Neural cell (in vitro differentiated cells): ENCODE data around the gene ELP4. TPM values are rescaled to one million over a fixed set of nuclear protein-coding genes. Genes with fewer than 3 reads are reported as not detected.

ENCODE experiments used
- H2AFZ ChIP-seq: fragments of 200-600, 300-800 bp; sonication (generic), shearing (Covaris generic); 2 replicates; pipeline ENCODE4 v1.6.0; 2014; ENCODE audit warnings: low read depth, mild to moderate bottlenecking, antibody characterized with exemption, low read length, moderate library complexity
- H3F3A ChIP-seq: fragments of 200-600 bp; shearing (Covaris generic); 2 replicates; pipeline ENCODE4 v1.6.1; 2016; ENCODE audit warnings: mild to moderate bottlenecking, moderate library complexity, mixed read lengths, antibody characterized with exemption, low read length; ENCODE audit not compliant: insufficient read depth, poor library complexity, severe bottlenecking
- H3K27ac ChIP-seq: fragments of 200-600, 300-800 bp; sonication (generic), shearing (Covaris generic); 2 replicates; pipeline ENCODE4 v1.5.1; 2014; ENCODE audit warnings: mild to moderate bottlenecking, low read length, moderate library complexity
- H3K27me3 ChIP-seq: fragments of 300-800, 200-600 bp; sonication (generic), shearing (Covaris generic); 2 replicates; pipeline ENCODE4 v1.6.0; 2014; ENCODE audit warnings: mild to moderate bottlenecking, low read depth, low read length, moderate library complexity; ENCODE audit not compliant: insufficient read depth
- H3K36me3 ChIP-seq: fragments of 300-800, 200-600 bp; sonication (generic), shearing (Covaris generic); 2 replicates; pipeline ENCODE4 v1.5.1; 2014; ENCODE audit warnings: mild to moderate bottlenecking, antibody characterized with exemption, low read length, moderate library complexity; ENCODE audit not compliant: insufficient read depth
- H3K4me2 ChIP-seq: fragments of 300-800, 200-600 bp; sonication (generic), shearing (Covaris generic); 2 replicates; pipeline ENCODE4 v1.6.0; 2014; ENCODE audit warnings: mild to moderate bottlenecking, low read length
- H3K4me3 ChIP-seq: fragments of 300-800, 200-600 bp; sonication (generic), shearing (Covaris generic); 2 replicates; pipeline ENCODE4 v1.5.1; 2014; ENCODE audit warnings: mild to moderate bottlenecking, low read length, moderate library complexity
- H3K79me2 ChIP-seq: fragments of 200-600 bp; shearing (Covaris generic); replicated peaks from 2 replicates; pipeline ENCODE4 v1.6.0; 2014; ENCODE audit warnings: mild to moderate bottlenecking, low read length, moderate library complexity; ENCODE audit not compliant: insufficient read depth
- H3K9ac ChIP-seq: fragments of 300-800, 200-600 bp; sonication (generic), shearing (Covaris generic); 2 replicates; pipeline ENCODE4 v1.6.1; 2016; ENCODE audit warnings: mild to moderate bottlenecking, low read length, mixed read lengths
- H3K9me2 ChIP-seq: fragments of 200-600 bp; shearing (Covaris generic); 2 replicates; pipeline ENCODE4 v1.6.1; 2016; ENCODE audit warnings: mild to moderate bottlenecking, low read length, mixed read lengths; ENCODE audit not compliant: insufficient read depth
- H3K9me3 ChIP-seq: fragments of 200-600, 300-800 bp; sonication (generic), shearing (Covaris generic); 2 replicates; pipeline ENCODE4 v1.6.1; 2016; ENCODE audit warnings: mild to moderate bottlenecking, mixed run types, low read length, moderate library complexity, mixed read lengths
- H4K20me1 ChIP-seq: fragments of 200-600 bp; shearing (Covaris generic); 2 replicates; pipeline ENCODE4 v1.6.1; 2016; ENCODE audit warnings: mild to moderate bottlenecking, mixed run types; ENCODE audit not compliant: insufficient read depth
- EP300 ChIP-seq: fragments of 450-650 bp; conservative IDR thresholded peaks from 2 replicates; pipeline ENCODE4 v1.6.1; 2014; ENCODE audit warnings: antibody characterized with exemption, mild to moderate bottlenecking, moderate library complexity; ENCODE audit not compliant: poor library complexity, severe bottlenecking
- EZH2 ChIP-seq: fragments of 200-600, 300-800 bp; shearing (Covaris generic), sonication (generic); IDR thresholded peaks from 2 replicates; pipeline ENCODE4 v1.6.1; 2014; ENCODE audit warnings: antibody characterized with exemption, low read length, borderline replicate concordance, mild to moderate bottlenecking; ENCODE audit not compliant: insufficient read depth, poor library complexity, severe bottlenecking
- MXI1 ChIP-seq: fragments of 450-650 bp; conservative IDR thresholded peaks from 2 replicates; pipeline ENCODE4 v1.6.1; 2014; ENCODE audit warnings: antibody characterized with exemption, mild to moderate bottlenecking; ENCODE audit not compliant: poor library complexity, severe bottlenecking
- POLR2AphosphoS5 ChIP-seq: IDR thresholded peaks from 2 replicates; pipeline ENCODE4 v1.6.1; 2012
- RAD21 ChIP-seq: fragments of 450-650 bp; conservative IDR thresholded peaks from 2 replicates; pipeline ENCODE4 v1.6.1; 2014; ENCODE audit warnings: antibody characterized with exemption, mild to moderate bottlenecking, moderate library complexity
- SMC3 ChIP-seq: fragments of 450-650 bp; conservative IDR thresholded peaks from 2 replicates; pipeline ENCODE4 v1.6.1; 2014; ENCODE audit warnings: antibody characterized with exemption, mild to moderate bottlenecking, moderate library complexity; ENCODE audit not compliant: poor library complexity
- TAF1 ChIP-seq: IDR thresholded peaks from 2 replicates; pipeline ENCODE4 v1.6.1; 2012; ENCODE audit warnings: low read depth
- polyA plus RNA-seq: library from polyadenylated mRNA; depleted of rRNA; stranded (reverse); fragments of >200 nt; gene quantifications from 2 replicates; pipeline ENCODE4 v1.2.3, GENCODE V29; 2014
- TF ChIP-seq, protein P1 (sequence below): fragments of 450-650 bp; IDR thresholded peaks from 2 replicates; pipeline ENCODE4 v1.5.1; 2014; ENCODE audit warnings: antibody characterized with exemption, mild to moderate bottlenecking, moderate library complexity; ENCODE audit not compliant: poor library complexity, severe bottlenecking
- TF ChIP-seq, protein P2 (sequence below): IDR thresholded peaks from 2 replicates; pipeline ENCODE4 v1.6.1; 2012; ENCODE audit warnings: borderline replicate concordance

Gene ELP4
- polyA plus RNA-seq, 1 donor from 2014 or later: 30.4 TPM

DNA sequence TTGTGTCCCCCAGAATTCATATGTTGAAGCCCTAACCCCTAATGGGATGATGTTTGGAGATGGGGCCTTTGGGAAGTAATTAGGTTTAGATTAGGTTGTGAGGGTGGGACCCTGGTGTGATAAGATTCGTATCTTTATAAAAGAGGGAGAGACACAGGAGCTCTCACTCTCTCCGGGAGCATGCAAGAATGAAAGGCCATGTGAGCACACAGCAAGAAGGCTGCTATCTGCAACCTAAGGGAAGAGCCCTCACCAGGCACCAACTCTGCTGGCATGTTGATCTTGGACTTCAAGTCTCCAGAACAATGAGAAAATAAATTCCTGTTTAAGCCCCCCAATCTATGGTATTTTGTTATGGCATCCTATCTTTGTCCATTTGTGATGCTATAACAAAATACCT, 97.3 kb downstream of the ELP4 start:
- Histone ChIP-seq H2AFZ (no peak overlapping the region), H3K9ac (no peak overlapping the region), H3K27ac (no peak overlapping the region), H3F3A (no peaks in the 10 kb centered on the region), H3K27me3 (no peaks in the 10 kb centered on the region), H3K9me3 (no peaks in the 10 kb centered on the region), H3K79me2 (no peaks in the 10 kb centered on the region), H4K20me1 (no peaks in the 10 kb centered on the region), H3K36me3 (no peaks in the 10 kb centered on the region), H3K4me2 (no peak overlapping the region), H3K9me2 (no peaks in the 10 kb centered on the region), H3K4me3 (no peak overlapping the region)
- TF ChIP-seq, protein P1, sequence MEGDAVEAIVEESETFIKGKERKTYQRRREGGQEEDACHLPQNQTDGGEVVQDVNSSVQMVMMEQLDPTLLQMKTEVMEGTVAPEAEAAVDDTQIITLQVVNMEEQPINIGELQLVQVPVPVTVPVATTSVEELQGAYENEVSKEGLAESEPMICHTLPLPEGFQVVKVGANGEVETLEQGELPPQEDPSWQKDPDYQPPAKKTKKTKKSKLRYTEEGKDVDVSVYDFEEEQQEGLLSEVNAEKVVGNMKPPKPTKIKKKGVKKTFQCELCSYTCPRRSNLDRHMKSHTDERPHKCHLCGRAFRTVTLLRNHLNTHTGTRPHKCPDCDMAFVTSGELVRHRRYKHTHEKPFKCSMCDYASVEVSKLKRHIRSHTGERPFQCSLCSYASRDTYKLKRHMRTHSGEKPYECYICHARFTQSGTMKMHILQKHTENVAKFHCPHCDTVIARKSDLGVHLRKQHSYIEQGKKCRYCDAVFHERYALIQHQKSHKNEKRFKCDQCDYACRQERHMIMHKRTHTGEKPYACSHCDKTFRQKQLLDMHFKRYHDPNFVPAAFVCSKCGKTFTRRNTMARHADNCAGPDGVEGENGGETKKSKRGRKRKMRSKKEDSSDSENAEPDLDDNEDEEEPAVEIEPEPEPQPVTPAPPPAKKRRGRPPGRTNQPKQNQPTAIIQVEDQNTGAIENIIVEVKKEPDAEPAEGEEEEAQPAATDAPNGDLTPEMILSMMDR: no peak
- TF ChIP-seq EP300 (no peak), TAF1 (no peak), MXI1 (no peak), POLR2AphosphoS5 (no peak), RAD21 (no peak)

DNA sequence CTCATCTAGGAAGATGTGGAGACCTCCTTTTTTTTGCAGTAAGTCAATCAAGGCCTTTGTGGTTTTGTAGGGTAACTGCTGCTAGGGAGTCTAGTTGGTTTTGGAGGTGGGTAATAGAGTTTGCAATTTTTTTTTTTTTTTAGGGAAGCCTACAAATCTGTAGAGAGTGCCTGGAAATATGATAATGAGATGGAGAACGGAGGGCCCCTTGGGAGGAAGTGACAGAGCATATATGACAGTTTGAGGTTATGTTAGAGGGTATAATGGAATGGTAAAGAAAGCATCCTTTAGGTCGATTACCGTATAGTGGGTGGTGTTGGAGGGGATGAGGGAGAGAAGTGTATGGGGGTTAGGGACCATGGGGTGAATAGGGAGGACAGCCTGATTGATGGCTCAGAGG, 98.3 kb downstream of the ELP4 start:
- no peaks in the 10 kb centered on the region for H3K79me2 ChIP-seq
- H3K4me2 ChIP-seq: no peak overlapping the region
- H2AFZ ChIP-seq: no peak overlapping the region
- H3K9ac ChIP-seq: no peak overlapping the region
- TF ChIP-seq MXI1 (no peak), EP300 (no peak), POLR2AphosphoS5 (no peak), SMC3 (no peak), EZH2 (no peak), RAD21 (no peak), TAF1 (no peak)
- TF ChIP-seq, protein P1: no peak
- TF ChIP-seq, protein P2, sequence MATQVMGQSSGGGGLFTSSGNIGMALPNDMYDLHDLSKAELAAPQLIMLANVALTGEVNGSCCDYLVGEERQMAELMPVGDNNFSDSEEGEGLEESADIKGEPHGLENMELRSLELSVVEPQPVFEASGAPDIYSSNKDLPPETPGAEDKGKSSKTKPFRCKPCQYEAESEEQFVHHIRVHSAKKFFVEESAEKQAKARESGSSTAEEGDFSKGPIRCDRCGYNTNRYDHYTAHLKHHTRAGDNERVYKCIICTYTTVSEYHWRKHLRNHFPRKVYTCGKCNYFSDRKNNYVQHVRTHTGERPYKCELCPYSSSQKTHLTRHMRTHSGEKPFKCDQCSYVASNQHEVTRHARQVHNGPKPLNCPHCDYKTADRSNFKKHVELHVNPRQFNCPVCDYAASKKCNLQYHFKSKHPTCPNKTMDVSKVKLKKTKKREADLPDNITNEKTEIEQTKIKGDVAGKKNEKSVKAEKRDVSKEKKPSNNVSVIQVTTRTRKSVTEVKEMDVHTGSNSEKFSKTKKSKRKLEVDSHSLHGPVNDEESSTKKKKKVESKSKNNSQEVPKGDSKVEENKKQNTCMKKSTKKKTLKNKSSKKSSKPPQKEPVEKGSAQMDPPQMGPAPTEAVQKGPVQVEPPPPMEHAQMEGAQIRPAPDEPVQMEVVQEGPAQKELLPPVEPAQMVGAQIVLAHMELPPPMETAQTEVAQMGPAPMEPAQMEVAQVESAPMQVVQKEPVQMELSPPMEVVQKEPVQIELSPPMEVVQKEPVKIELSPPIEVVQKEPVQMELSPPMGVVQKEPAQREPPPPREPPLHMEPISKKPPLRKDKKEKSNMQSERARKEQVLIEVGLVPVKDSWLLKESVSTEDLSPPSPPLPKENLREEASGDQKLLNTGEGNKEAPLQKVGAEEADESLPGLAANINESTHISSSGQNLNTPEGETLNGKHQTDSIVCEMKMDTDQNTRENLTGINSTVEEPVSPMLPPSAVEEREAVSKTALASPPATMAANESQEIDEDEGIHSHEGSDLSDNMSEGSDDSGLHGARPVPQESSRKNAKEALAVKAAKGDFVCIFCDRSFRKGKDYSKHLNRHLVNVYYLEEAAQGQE: no peak
- H3K27me3 ChIP-seq: no peaks in the 10 kb centered on the region
- no peaks in the 10 kb centered on the region for H3K9me2 ChIP-seq
- H3F3A ChIP-seq: no peaks in the 10 kb centered on the region
- peak overlapping the region; percentile 35 for H3K27ac ChIP-seq
- no peaks in the 10 kb centered on the region for H3K36me3 ChIP-seq
- H4K20me1 ChIP-seq: no peaks in the 10 kb centered on the region
- H3K9me3 ChIP-seq: no peaks in the 10 kb centered on the region
- no peak overlapping the region for H3K4me3 ChIP-seq
